ENCODE results near the gene RANBP1.

RANBP1 gene

GRCh38 chr22:20172141-20172613 lies 56.3 kb downstream of the RANBP1 start:
- DNase-seq (ENCODE audit: low read depth, low spot score) = no peak

- no peak for DNase-seq (ENCODE audit: low read depth, low spot score)
These were observed 57.3 kb downstream of the RANBP1 start for GRCh38 chr22:20173246-20173645.

- no peak for DNase-seq (ENCODE audit: low read depth, low spot score)
These were observed 57.9 kb downstream of the RANBP1 start for GRCh38 chr22:20173772-20174171.

GRCh38 chr22:20174785-20175596 lies 59.1 kb downstream of the RANBP1 start:
- DNase-seq (ENCODE audit: low read depth, low spot score) = no peak

GRCh38 chr22:20175597-20175900 lies 59.6 kb downstream of the RANBP1 start:
- no peak for DNase-seq (ENCODE audit: low read depth, low spot score)

GRCh38 chr22:20176421-20177085 lies 60.6 kb downstream of the RANBP1 start:
- no peak for DNase-seq (ENCODE audit: low read depth, low spot score)

All from smooth muscle cell of the brain vasculature (primary cell).